Measurements from ENCODE around the gene CADPS2. TPM values are rescaled to one million over a fixed set of nuclear protein-coding genes. Genes with fewer than 3 reads are reported as not detected.
"Not testable (repeated sequence)": the region's sequence is repeated elsewhere in the genome, so short reads cannot be mapped to it uniquely, and the experiment has no call there.

The CADPS2 gene
- total RNA-seq, 4 donors from 2014 or later = 2.1 to 3.7 (median 2.8) TPM

- H3K4me3 ChIP-seq = no peak overlapping the region
- H3K27me3 ChIP-seq = no peaks in the 10 kb centered on the region
- no peaks in the 10 kb centered on the region for H3K9me3 ChIP-seq
- DNase-seq = no peak
- intact Hi-C loops (cut with DNase I; ENCODE audit: low total_unique reads) (no loop called here), in situ Hi-C loops (cut with MboI; ENCODE audit: low sequenced_read_pairs in 4 of 4) (no loop called here)
- no peaks in the 10 kb centered on the region for H3K36me3 ChIP-seq
- TF ChIP-seq POLR2A (IDR thresholded peaks at IDR 0.05) (no peak), CTCF (IDR thresholded peaks at IDR 0.05 in 4 of 5, conservative IDR thresholded peaks at IDR 0.05 in 1 of 5) (no peak)
- no peak for ATAC-seq
- H3K4me1 ChIP-seq = no peaks in the 10 kb centered on the region
- no peak overlapping the region for H3K27ac ChIP-seq
Measured at GRCh38 chr7:122652876-122653275, 233.4 kb downstream of the CADPS2 start.

GRCh38 chr7:122651451-122651850 lies 234.8 kb downstream of the CADPS2 start:
- no peak for TF ChIP-seq POLR2A (IDR thresholded peaks at IDR 0.05)
- TF ChIP-seq CTCF (IDR thresholded peaks at IDR 0.05 in 4 of 5, conservative IDR thresholded peaks at IDR 0.05 in 1 of 5) = no peak
- H3K27ac ChIP-seq = no peak overlapping the region
- no peaks in the 10 kb centered on the region for H3K27me3 ChIP-seq
- DNase-seq = no peak
- H3K9me3 ChIP-seq = no peaks in the 10 kb centered on the region
- no peak overlapping the region for H3K4me3 ChIP-seq
- no peaks in the 10 kb centered on the region for H3K36me3 ChIP-seq
- no peak for ATAC-seq
- H3K4me1 ChIP-seq = no peaks in the 10 kb centered on the region
- in situ Hi-C loops (cut with MboI; ENCODE audit: low sequenced_read_pairs in 4 of 4) = no loop called here
- intact Hi-C loops (cut with DNase I; ENCODE audit: low total_unique reads) = no loop called here

- in situ Hi-C loops (cut with MboI; ENCODE audit: low sequenced_read_pairs in 4 of 4) = no loop called here
- Histone ChIP-seq H3K27me3 (no peaks in the 10 kb centered on the region), H3K9me3 (no peaks in the 10 kb centered on the region), H3K4me3 (no peak overlapping the region), H3K4me1 (no peaks in the 10 kb centered on the region), H3K36me3 (no peaks in the 10 kb centered on the region), H3K27ac (no peak overlapping the region)
- ATAC-seq = no peak
- TF ChIP-seq POLR2A (IDR thresholded peaks at IDR 0.05) = no peak
- no peak for TF ChIP-seq CTCF (IDR thresholded peaks at IDR 0.05 in 4 of 5, conservative IDR thresholded peaks at IDR 0.05 in 1 of 5)
- DNase-seq = no peak
- intact Hi-C loops (cut with DNase I; ENCODE audit: low total_unique reads) = no loop called here
Measured at GRCh38 chr7:122643250-122643649, 243.0 kb downstream of the CADPS2 start.

GRCh38 chr7:122638459-122638858 lies 247.8 kb downstream of the CADPS2 start:
- H3K4me1 ChIP-seq = no peaks in the 10 kb centered on the region
- no peaks in the 10 kb centered on the region for H3K9me3 ChIP-seq
- in situ Hi-C loops (cut with MboI; ENCODE audit: low sequenced_read_pairs in 4 of 4) = no loop called here
- intact Hi-C loops (cut with DNase I; ENCODE audit: low total_unique reads) = no loop called here
- no peak for DNase-seq
- no peak overlapping the region for H3K27ac ChIP-seq
- ATAC-seq = no peak
- H3K36me3 ChIP-seq = no peaks in the 10 kb centered on the region
- H3K4me3 ChIP-seq = no peak overlapping the region
- no peaks in the 10 kb centered on the region for H3K27me3 ChIP-seq
- no peak for TF ChIP-seq CTCF (IDR thresholded peaks at IDR 0.05 in 4 of 5, conservative IDR thresholded peaks at IDR 0.05 in 1 of 5)
- no peak for TF ChIP-seq POLR2A (IDR thresholded peaks at IDR 0.05)

- intact Hi-C loops (cut with DNase I; ENCODE audit: low total_unique reads) (no loop called here), in situ Hi-C loops (cut with MboI; ENCODE audit: low sequenced_read_pairs in 4 of 4) (no loop called here)
- Histone ChIP-seq H3K36me3 (no peaks in the 10 kb centered on the region), H3K4me1 (no peaks in the 10 kb centered on the region), H3K27me3 (no peaks in the 10 kb centered on the region), H3K27ac (no peak overlapping the region), H3K4me3 (no peak overlapping the region), H3K9me3 (no peaks in the 10 kb centered on the region)
- no peak for ATAC-seq
- DNase-seq = no peak
- TF ChIP-seq CTCF (IDR thresholded peaks at IDR 0.05 in 4 of 5, conservative IDR thresholded peaks at IDR 0.05 in 1 of 5) = no peak
- no peak for TF ChIP-seq POLR2A (IDR thresholded peaks at IDR 0.05)
Measured at GRCh38 chr7:122637784-122638183, 248.5 kb downstream of the CADPS2 start.

GRCh38 chr7:122635481-122635880 lies 250.8 kb downstream of the CADPS2 start:
- ATAC-seq; H3K4me3 ChIP-seq; H3K27me3 ChIP-seq; H3K4me1 ChIP-seq; in situ Hi-C loops (cut with MboI; ENCODE audit: low sequenced_read_pairs in 4 of 4); intact Hi-C loops (cut with DNase I; ENCODE audit: low total_unique reads); H3K27ac ChIP-seq; DNase-seq; H3K9me3 ChIP-seq; H3K36me3 ChIP-seq: not testable (repeated sequence)
